ENCODE measurements around the gene TRIP12.

The TRIP12 gene

DNA sequence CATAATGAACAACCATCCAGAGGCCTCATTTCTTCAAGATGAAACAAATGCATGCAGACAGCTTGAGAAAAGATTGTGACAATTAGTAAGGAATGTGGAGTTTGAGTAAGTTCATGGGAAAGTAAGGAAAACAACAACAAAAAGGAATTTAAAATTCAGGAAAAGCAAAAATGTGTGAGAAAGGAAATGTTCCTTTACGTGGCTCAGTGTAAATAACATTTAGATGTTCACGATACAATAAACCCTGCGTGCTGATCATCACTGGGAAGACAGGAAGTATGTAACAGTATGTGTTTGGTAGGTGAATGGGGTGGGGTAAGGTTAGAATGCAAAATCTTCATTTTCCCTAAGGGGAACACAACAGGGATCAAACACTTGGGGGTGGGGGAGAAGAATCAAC is 72.7 kb downstream of the TRIP12 start:
- no peak overlapping the region for H3K9ac ChIP-seq (ENCODE audit: low read depth, low read length, poor library complexity, severe bottlenecking)
- H3K79me2 ChIP-seq (ENCODE audit: insufficient read depth, low read length): peaks cover 49% of the 10 kb centered on the region
- no peak overlapping the region for H3K4me2 ChIP-seq (ENCODE audit: low read depth, low read length, poor library complexity, severe bottlenecking)
- H3K9me3 ChIP-seq (ENCODE audit: insufficient read depth, low read depth, low read length): no peaks in the 10 kb centered on the region
- no peaks in the 10 kb centered on the region for H3K27me3 ChIP-seq (ENCODE audit: insufficient read depth, low read length, poor library complexity, severe bottlenecking)
- H3K9me2 ChIP-seq (replicated peaks; ENCODE audit: low read depth, low read length): no peaks in the 10 kb centered on the region
- peaks cover 21% of the 10 kb centered on the region; the same call in 1 of the 2 replicates for H3K36me3 ChIP-seq (ENCODE audit: insufficient read depth, low read length)
- TF ChIP-seq CTCF (conservative IDR thresholded peaks at IDR 0.05; ENCODE audit: low read length) (no peak), EZH2phosphoT487 (IDR thresholded peaks at IDR 0.05; ENCODE audit: borderline replicate concordance) (no peak)
- no peak overlapping the region for H2AFZ ChIP-seq (ENCODE audit: low read length)
- peaks cover 10% of the 10 kb centered on the region for H3K4me1 ChIP-seq (ENCODE audit: insufficient read depth, low read length, poor library complexity, severe bottlenecking)
- H3F3A ChIP-seq (ENCODE audit: low read depth): no peaks in the 10 kb centered on the region
- H3K4me3 ChIP-seq (ENCODE audit: low read length, poor library complexity, severe bottlenecking): no peak overlapping the region
- H4K20me1 ChIP-seq (ENCODE audit: insufficient read depth, low read length, poor library complexity, severe bottlenecking): peaks cover 21% of the 10 kb centered on the region

DNA sequence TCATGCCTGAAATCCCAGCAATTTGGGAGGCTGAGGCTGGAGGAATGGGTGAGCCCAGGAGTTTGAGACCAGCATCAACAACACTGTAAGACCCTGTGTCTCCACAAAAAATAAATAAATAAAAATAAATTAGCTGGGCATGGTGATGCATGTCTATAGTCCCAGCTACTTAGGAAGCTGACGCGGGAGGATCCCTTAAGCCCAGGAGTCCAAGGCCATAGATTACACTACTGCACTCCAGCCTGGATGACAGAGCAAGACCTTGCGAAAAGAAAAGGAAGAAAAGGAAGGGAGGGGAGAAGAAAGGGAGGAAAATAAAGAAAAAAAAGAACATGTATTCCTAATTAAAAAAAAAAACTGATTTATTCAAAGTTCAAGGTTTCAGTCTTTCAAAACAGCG is 78.2 kb downstream of the TRIP12 start:
- Histone ChIP-seq H3K79me2 (ENCODE audit: insufficient read depth, low read length) (peaks cover 36% of the 10 kb centered on the region), H3K9ac (ENCODE audit: low read depth, low read length, poor library complexity, severe bottlenecking) (no peak overlapping the region), H3K4me3 (ENCODE audit: low read length, poor library complexity, severe bottlenecking) (no peak overlapping the region), H3K9me2 (replicated peaks; ENCODE audit: low read depth, low read length) (no peaks in the 10 kb centered on the region), H4K20me1 (ENCODE audit: insufficient read depth, low read length, poor library complexity, severe bottlenecking) (peaks cover 6% of the 10 kb centered on the region), H2AFZ (ENCODE audit: low read length) (no peak overlapping the region), H3K36me3 (ENCODE audit: insufficient read depth, low read length) (peaks cover 44% of the 10 kb centered on the region; the same call in 1 of the 2 replicates), H3K9me3 (ENCODE audit: insufficient read depth, low read depth, low read length) (no peaks in the 10 kb centered on the region), H3K27me3 (ENCODE audit: insufficient read depth, low read length, poor library complexity, severe bottlenecking) (no peaks in the 10 kb centered on the region), H3K4me1 (ENCODE audit: insufficient read depth, low read length, poor library complexity, severe bottlenecking) (no peaks in the 10 kb centered on the region), H3K4me2 (ENCODE audit: low read depth, low read length, poor library complexity, severe bottlenecking) (no peak overlapping the region), H3F3A (ENCODE audit: low read depth) (no peaks in the 10 kb centered on the region)
- no peak for TF ChIP-seq CTCF (conservative IDR thresholded peaks at IDR 0.05; ENCODE audit: low read length)
- no peak for TF ChIP-seq EZH2phosphoT487 (IDR thresholded peaks at IDR 0.05; ENCODE audit: borderline replicate concordance)

DNA sequence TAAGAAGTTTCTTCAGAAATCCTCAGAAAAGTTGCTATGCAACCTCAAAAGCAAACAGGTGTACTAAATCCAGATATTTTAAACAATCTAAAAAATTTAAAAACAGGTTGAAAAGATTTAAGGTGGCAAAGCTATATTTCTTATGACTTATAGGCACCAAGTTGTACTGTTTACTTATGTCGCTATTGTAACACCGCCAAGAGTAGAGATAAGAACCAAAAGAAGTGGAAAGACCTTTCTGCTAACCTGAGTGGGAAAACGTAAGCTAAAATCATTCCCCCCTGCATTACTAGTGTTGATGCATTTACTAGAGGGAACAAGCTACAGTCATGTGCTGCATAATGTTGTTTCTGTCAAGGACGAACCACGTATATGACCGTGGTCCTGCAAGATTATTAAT is 83.1 kb downstream of the TRIP12 start:
- Histone ChIP-seq H3K4me3 (ENCODE audit: low read length, poor library complexity, severe bottlenecking) (no peak overlapping the region), H3K9me3 (ENCODE audit: insufficient read depth, low read depth, low read length) (no peaks in the 10 kb centered on the region), H3K9me2 (replicated peaks; ENCODE audit: low read depth, low read length) (no peaks in the 10 kb centered on the region), H3K79me2 (ENCODE audit: insufficient read depth, low read length) (peaks cover 29% of the 10 kb centered on the region), H3K4me1 (ENCODE audit: insufficient read depth, low read length, poor library complexity, severe bottlenecking) (peaks cover 13% of the 10 kb centered on the region), H4K20me1 (ENCODE audit: insufficient read depth, low read length, poor library complexity, severe bottlenecking) (peaks cover 25% of the 10 kb centered on the region), H3K36me3 (ENCODE audit: insufficient read depth, low read length) (peaks cover 58% of the 10 kb centered on the region; the same call in 1 of the 2 replicates), H3K27me3 (ENCODE audit: insufficient read depth, low read length, poor library complexity, severe bottlenecking) (no peaks in the 10 kb centered on the region), H3K9ac (ENCODE audit: low read depth, low read length, poor library complexity, severe bottlenecking) (no peak overlapping the region), H2AFZ (ENCODE audit: low read length) (no peak overlapping the region), H3K4me2 (ENCODE audit: low read depth, low read length, poor library complexity, severe bottlenecking) (no peak overlapping the region), H3F3A (ENCODE audit: low read depth) (no peaks in the 10 kb centered on the region)
- no peak for TF ChIP-seq EZH2phosphoT487 (IDR thresholded peaks at IDR 0.05; ENCODE audit: borderline replicate concordance)
- no peak for TF ChIP-seq CTCF (conservative IDR thresholded peaks at IDR 0.05; ENCODE audit: low read length)

Measured in Loucy (cell line).